ENCODE data around the gene PIK3AP1. TPM values are rescaled to one million over a fixed set of nuclear protein-coding genes. Genes with fewer than 3 reads are reported as not detected.

The PIK3AP1 gene
- total RNA-seq, 1 experiment from 2014 or later: 4.3 TPM

DNA sequence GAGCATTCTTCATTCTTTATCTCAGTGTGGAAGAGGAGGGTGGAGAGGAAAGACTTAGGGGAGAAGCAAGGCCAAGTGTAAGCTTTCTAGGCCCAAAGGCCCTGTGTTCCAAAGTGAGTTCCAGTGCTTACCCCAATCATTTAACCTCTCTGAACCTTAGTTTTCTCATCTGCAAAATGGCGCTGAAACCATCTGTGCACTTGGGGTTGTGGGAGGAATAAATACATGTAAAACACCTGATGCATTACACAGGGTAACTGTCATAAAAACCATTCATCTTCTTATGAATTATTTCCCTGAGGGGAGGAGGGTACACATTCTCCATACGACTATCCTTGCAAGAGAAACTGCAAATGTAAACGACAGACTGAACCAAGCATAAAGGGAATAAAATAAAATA lies 19.0 kb downstream of the PIK3AP1 start (continued):
- TF ChIP-seq, protein P1, sequence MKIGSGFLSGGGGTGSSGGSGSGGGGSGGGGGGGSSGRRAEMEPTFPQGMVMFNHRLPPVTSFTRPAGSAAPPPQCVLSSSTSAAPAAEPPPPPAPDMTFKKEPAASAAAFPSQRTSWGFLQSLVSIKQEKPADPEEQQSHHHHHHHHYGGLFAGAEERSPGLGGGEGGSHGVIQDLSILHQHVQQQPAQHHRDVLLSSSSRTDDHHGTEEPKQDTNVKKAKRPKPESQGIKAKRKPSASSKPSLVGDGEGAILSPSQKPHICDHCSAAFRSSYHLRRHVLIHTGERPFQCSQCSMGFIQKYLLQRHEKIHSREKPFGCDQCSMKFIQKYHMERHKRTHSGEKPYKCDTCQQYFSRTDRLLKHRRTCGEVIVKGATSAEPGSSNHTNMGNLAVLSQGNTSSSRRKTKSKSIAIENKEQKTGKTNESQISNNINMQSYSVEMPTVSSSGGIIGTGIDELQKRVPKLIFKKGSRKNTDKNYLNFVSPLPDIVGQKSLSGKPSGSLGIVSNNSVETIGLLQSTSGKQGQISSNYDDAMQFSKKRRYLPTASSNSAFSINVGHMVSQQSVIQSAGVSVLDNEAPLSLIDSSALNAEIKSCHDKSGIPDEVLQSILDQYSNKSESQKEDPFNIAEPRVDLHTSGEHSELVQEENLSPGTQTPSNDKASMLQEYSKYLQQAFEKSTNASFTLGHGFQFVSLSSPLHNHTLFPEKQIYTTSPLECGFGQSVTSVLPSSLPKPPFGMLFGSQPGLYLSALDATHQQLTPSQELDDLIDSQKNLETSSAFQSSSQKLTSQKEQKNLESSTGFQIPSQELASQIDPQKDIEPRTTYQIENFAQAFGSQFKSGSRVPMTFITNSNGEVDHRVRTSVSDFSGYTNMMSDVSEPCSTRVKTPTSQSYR (CRISPR knock-in tag; IDR thresholded peaks at IDR 0.05): no peak
- TF ChIP-seq ZNF396 (CRISPR knock-in tag; IDR thresholded peaks at IDR 0.05; ENCODE audit: borderline replicate concordance): no peak

- Mint-ChIP-seq H3K36me3 (no peaks in the 10 kb centered on the region), H3K9me3 (no peaks in the 10 kb centered on the region), H3K4me1 (peaks cover 9% of the 10 kb centered on the region), H3K27me3 (ENCODE audit: low read depth) (no peaks in the 10 kb centered on the region), H3K27ac (no peak overlapping the region; the same call in 1 of the 2 replicates), H3K4me3 (no peak overlapping the region)
- CTCF ChIA-PET: no interaction called here
- TF ChIP-seq NR1H2 (CRISPR knock-in tag; IDR thresholded peaks at IDR 0.05): no peak
- no peak for TF ChIP-seq FOXK1 (CRISPR knock-in tag; IDR thresholded peaks at IDR 0.05)
- no peak for TF ChIP-seq MYBL2 (CRISPR knock-in tag; IDR thresholded peaks at IDR 0.05)
- TF ChIP-seq ZNF532 (CRISPR knock-in tag; IDR thresholded peaks at IDR 0.05; ENCODE audit: borderline replicate concordance): no peak
- TF ChIP-seq, protein P2, sequence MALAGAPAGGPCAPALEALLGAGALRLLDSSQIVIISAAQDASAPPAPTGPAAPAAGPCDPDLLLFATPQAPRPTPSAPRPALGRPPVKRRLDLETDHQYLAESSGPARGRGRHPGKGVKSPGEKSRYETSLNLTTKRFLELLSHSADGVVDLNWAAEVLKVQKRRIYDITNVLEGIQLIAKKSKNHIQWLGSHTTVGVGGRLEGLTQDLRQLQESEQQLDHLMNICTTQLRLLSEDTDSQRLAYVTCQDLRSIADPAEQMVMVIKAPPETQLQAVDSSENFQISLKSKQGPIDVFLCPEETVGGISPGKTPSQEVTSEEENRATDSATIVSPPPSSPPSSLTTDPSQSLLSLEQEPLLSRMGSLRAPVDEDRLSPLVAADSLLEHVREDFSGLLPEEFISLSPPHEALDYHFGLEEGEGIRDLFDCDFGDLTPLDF (CRISPR knock-in tag; IDR thresholded peaks at IDR 0.05): no peak
- TF ChIP-seq SMAD4 (CRISPR knock-in tag; IDR thresholded peaks at IDR 0.05): no peak
- TF ChIP-seq, protein P3, sequence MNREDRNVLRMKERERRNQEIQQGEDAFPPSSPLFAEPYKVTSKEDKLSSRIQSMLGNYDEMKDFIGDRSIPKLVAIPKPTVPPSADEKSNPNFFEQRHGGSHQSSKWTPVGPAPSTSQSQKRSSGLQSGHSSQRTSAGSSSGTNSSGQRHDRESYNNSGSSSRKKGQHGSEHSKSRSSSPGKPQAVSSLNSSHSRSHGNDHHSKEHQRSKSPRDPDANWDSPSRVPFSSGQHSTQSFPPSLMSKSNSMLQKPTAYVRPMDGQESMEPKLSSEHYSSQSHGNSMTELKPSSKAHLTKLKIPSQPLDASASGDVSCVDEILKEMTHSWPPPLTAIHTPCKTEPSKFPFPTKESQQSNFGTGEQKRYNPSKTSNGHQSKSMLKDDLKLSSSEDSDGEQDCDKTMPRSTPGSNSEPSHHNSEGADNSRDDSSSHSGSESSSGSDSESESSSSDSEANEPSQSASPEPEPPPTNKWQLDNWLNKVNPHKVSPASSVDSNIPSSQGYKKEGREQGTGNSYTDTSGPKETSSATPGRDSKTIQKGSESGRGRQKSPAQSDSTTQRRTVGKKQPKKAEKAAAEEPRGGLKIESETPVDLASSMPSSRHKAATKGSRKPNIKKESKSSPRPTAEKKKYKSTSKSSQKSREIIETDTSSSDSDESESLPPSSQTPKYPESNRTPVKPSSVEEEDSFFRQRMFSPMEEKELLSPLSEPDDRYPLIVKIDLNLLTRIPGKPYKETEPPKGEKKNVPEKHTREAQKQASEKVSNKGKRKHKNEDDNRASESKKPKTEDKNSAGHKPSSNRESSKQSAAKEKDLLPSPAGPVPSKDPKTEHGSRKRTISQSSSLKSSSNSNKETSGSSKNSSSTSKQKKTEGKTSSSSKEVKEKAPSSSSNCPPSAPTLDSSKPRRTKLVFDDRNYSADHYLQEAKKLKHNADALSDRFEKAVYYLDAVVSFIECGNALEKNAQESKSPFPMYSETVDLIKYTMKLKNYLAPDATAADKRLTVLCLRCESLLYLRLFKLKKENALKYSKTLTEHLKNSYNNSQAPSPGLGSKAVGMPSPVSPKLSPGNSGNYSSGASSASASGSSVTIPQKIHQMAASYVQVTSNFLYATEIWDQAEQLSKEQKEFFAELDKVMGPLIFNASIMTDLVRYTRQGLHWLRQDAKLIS (CRISPR knock-in tag; IDR thresholded peaks at IDR 0.05; ENCODE audit: borderline replicate concordance): no peak
- TF ChIP-seq PRRX2 (CRISPR knock-in tag; IDR thresholded peaks at IDR 0.05): no peak
- TF ChIP-seq CREM (CRISPR knock-in tag; IDR thresholded peaks at IDR 0.05): no peak
- TF ChIP-seq GABPB1 (CRISPR knock-in tag; IDR thresholded peaks at IDR 0.05): no peak
- TF ChIP-seq, protein P4, sequence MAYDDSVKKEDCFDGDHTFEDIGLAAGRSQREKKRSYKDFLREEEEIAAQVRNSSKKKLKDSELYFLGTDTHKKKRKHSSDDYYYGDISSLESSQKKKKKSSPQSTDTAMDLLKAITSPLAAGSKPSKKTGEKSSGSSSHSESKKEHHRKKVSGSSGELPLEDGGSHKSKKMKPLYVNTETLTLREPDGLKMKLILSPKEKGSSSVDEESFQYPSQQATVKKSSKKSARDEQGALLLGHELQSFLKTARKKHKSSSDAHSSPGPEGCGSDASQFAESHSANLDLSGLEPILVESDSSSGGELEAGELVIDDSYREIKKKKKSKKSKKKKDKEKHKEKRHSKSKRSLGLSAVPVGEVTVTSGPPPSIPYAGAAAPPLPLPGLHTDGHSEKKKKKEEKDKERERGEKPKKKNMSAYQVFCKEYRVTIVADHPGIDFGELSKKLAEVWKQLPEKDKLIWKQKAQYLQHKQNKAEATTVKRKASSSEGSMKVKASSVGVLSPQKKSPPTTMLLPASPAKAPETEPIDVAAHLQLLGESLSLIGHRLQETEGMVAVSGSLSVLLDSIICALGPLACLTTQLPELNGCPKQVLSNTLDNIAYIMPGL (CRISPR knock-in tag; IDR thresholded peaks at IDR 0.05): no peak
- TF ChIP-seq NFE2L1 (CRISPR knock-in tag; IDR thresholded peaks at IDR 0.05): no peak
- TF ChIP-seq ZSCAN18 (CRISPR knock-in tag; IDR thresholded peaks at IDR 0.05): no peak
- no peak for TF ChIP-seq ETV6 (CRISPR knock-in tag; IDR thresholded peaks at IDR 0.05)
- POLR2A ChIA-PET: no interaction called here
- no peak for DNase-seq (ENCODE audit: low spot score)
- 0 out of 2 replicates have a peak, but pooled peaks have one; percentile 28 for ATAC-seq
Observed at GRCh38 chr10:96700374-96701099, 19.8 kb downstream of the PIK3AP1 start.
